Pancreas (tissue), 10 donors: Measurements from ENCODE around the gene SEC23B. TPM values are rescaled to one million over a fixed set of nuclear protein-coding genes. Genes with fewer than 3 reads are reported as not detected.
"Not testable (repeated sequence)": the region's sequence is repeated elsewhere in the genome, so short reads cannot be mapped to it uniquely, and the experiment has no call there.

Experiments
- ATAC-seq, 4 donors: fragments of 200-7000 bp; cut with Tn5 transposase; one replicate each; pipeline versions ENCODE4 v1.8.0 to v1.9.1; 2020; ENCODE audit warnings: mild to moderate bottlenecking in 4 of 4, moderate library complexity in 4 of 4
- DNase-seq, 6 donors: peaks; one replicate each; pipeline ENCODE4 v3.0.0-alpha.2; 2020
- FAIRE-seq: peaks from 2 replicates; lab custom pipeline; 2012; peaks lifted over from hg19 to GRCh38; lab: Jason Lieb, UNC
- H3K27ac ChIP-seq, 4 donors: fragments of 200-600 bp; sonication (generic); 1 replicate in 3 of 4; 2 replicates in 1 of 4; pipeline versions ENCODE4 v1.5.0 to v1.8.0; 2020
- H3K27me3 ChIP-seq, 4 donors: fragments of 200-600 bp; one replicate each; pipeline ENCODE4 v1.8.0; 2021
- H3K36me3 ChIP-seq, 3 donors: fragments of 200-600 bp; sonication (generic) in 1 of 3; one replicate each; pipeline versions ENCODE4 v1.5.0 to v1.8.0; 2020 to 2021
- H3K4me1 ChIP-seq, 3 donors: fragments of 200-600 bp; one replicate each; pipeline ENCODE4 v1.8.0; 2021
- H3K4me3 ChIP-seq, 4 donors: fragments of 200-600 bp; sonication (generic) in 2 of 4; one replicate each; pipeline versions ENCODE4 v1.5.0 to v1.8.0; 2020 to 2021
- H3K9me3 ChIP-seq, 4 donors: fragments of 200-600 bp; one replicate each; pipeline ENCODE4 v1.8.0; 2021
- CTCF ChIP-seq, 4 donors: fragments of 200-600 bp; sonication (generic) in 3 of 4; IDR thresholded peaks; one replicate each; pipeline versions ENCODE4 v1.5.0 to v1.8.0; 2021; ENCODE audit warnings: antibody characterized with exemption in 4 of 4
- WGBS, 2 donors: extraction: QIAGEN DNeasy Blood & Tissue Kit; methylation state at CpG; one replicate each; pipeline ENCODE4 v1.1.7; 2013; 5-methylcytosine and 5-hydroxymethylcytosine counted together
- intact Hi-C, 3 donors: fragments of 100-400 bp; cut with DNase I; formaldehyde crosslinking; loops; one replicate each; pipeline versions ENCODE4 v1.11.1 to v1.14.2; 2022
- polyA plus RNA-seq, 2 donors: library from polyadenylated mRNA; stranded (reverse); fragments of 200-250 nt; gene quantifications; one replicate each; pipeline ENCODE4 v1.2.3, GENCODE V29; 2013
- total RNA-seq, 6 donors: library from RNA; stranded (reverse); fragmentation: NEBNext Ultra II Directional in 4 of 6; extraction: Animal tissue kit (Norgen Biotek cat#: 25700) in 4 of 6; gene quantifications; one replicate each; pipeline versions ENCODE4 v1.2.1 to v1.2.4, GENCODE V29; 2021 to 2023
- donor health status: healthy with polysubstance abuse.
- donor health status: DM: no; HTN: no; CAD: no; lungs with moderate emphysema.
- donor health status: DM: no; HTN: no; CAD: no.
- donor health status: control.
- donor health status: control.
- donor health status: Bipolar disorder and iron deficiency.
- donor health status: DM: yes; HTN: yes; CAD: no.
- donor health status: DM: no; HTN: no; CAD: no.
- donor health status: DM: no; HTN: no; CAD: no.
- donor health status: DM: yes; HTN: yes; CAD: no.

The SEC23B gene
- total and polyA plus RNA-seq, 8 donors = 10.1 to 55.8 (median 45.6) TPM

GRCh38 chr20:18496740-18497592 is 10.8 kb upstream of the SEC23B start, which contains the start of gene RBBP9:
Gene RBBP9 (minus strand): TSS chr20:18497225. CDS start chr20:18497167, 58 bp downstream.
- TF ChIP-seq CTCF (IDR thresholded peaks at IDR 0.05) = no peak
- 3% methylated on average over 30 to 31 of the region's 31 CpGs for WGBS, 2 donors

GRCh38 chr20:18497603-18498002 is 10.1 kb upstream of the SEC23B start:
- Histone ChIP-seq H3K4me3 (peak overlapping the region in 2 of 4 donors; percentile 65 to 74), H3K36me3 (no peaks in the 10 kb centered on the region), H3K27ac (peak overlapping the region in 1 of 4 donors; percentile 8), H3K4me1 (peaks cover 0 to 8% (median 0%) of the 10 kb centered on the region in 3 donors), H3K9me3 (no peaks in the 10 kb centered on the region), H3K27me3 (no peaks in the 10 kb centered on the region)
- DNase-seq (no peak), ATAC-seq (no peak), FAIRE-seq (no peak)
- intact Hi-C loops = no loop called here
- 94% methylated on average over 3 of the region's 3 CpGs for WGBS, 2 donors
- TF ChIP-seq CTCF (IDR thresholded peaks at IDR 0.05) = no peak

More at GRCh38 chr20:18496740-18497592, 10.8 kb upstream of the SEC23B start, which contains the start of gene RBBP9:
- ATAC-seq = peak; percentile 100
- Histone ChIP-seq H3K9me3 (no peaks in the 10 kb centered on the region), H3K27me3 (no peaks in the 10 kb centered on the region), H3K4me3 (peak within 1 kb of the TSS; percentile 65 to 75 (median 74)), H3K27ac (peak within 1 kb of the TSS in 2 of 4 donors; percentile 8 to 26), H3K4me1 (peaks cover 0 to 8% (median 0%) of the 10 kb centered on the region in 3 donors), H3K36me3 (no peaks in the 10 kb centered on the region)
- DNase-seq = peak; percentile 83 to 95 (median 87)
- no peak for FAIRE-seq
- intact Hi-C loops = no loop called here

- H3K27me3 ChIP-seq, H3K4me1 ChIP-seq, H3K27ac ChIP-seq, FAIRE-seq, H3K4me3 ChIP-seq, intact Hi-C loops, DNase-seq, H3K9me3 ChIP-seq, ATAC-seq, H3K36me3 ChIP-seq: not testable (repeated sequence)
- 53 to 67% methylated on average over 1 of the region's 1 CpG for WGBS, 2 donors
Measured at GRCh38 chr20:18501672-18502071, 6.1 kb upstream of the SEC23B start.

- Histone ChIP-seq H3K36me3 (no peaks in the 10 kb centered on the region), H3K4me3 (no peak overlapping the region), H3K27me3 (no peaks in the 10 kb centered on the region), H3K9me3 (no peaks in the 10 kb centered on the region), H3K4me1 (peaks cover 0 to 15% (median 0%) of the 10 kb centered on the region in 3 donors), H3K27ac (peak overlapping the region in 1 of 4 donors; percentile 66)
- peak in 1 of 4 donors; percentile 1 for ATAC-seq
- 53 to 67% methylated on average over 31 of the region's 31 CpGs for WGBS, 2 donors
- TF ChIP-seq CTCF (IDR thresholded peaks at IDR 0.05) = no peak
- intact Hi-C loops = no loop called here
- DNase-seq = peak in 5 of 6 donors; percentile 33 to 54 (median 49)
- no peak for FAIRE-seq
Measured at GRCh38 chr20:18504479-18505060, 3.2 kb upstream of the SEC23B start.

GRCh38 chr20:18506744-18507143 is 996 bp upstream of the SEC23B start:
- ATAC-seq (no peak), DNase-seq (no peak), FAIRE-seq (no peak)
- Histone ChIP-seq H3K27ac (peak overlapping the region; percentile 96 to 99 (median 99)), H3K4me3 (peak overlapping the region; percentile 22 to 93 (median 78)), H3K36me3 (peaks cover 0 to 11% (median 4%) of the 10 kb centered on the region in 3 donors), H3K27me3 (no peaks in the 10 kb centered on the region), H3K4me1 (peaks cover 0 to 27% (median 8%) of the 10 kb centered on the region in 3 donors), H3K9me3 (no peaks in the 10 kb centered on the region)
- TF ChIP-seq CTCF (IDR thresholded peaks at IDR 0.05) = no peak
- intact Hi-C loops = no loop called here
- 57 to 60% methylated on average over 8 of the region's 8 CpGs for WGBS, 2 donors
